HCEC 1CT (cell line): Measurements from ENCODE around the gene CDKN2B-AS1.

Experiments used
- DNase-seq: peaks from one replicate; pipeline ENCODE4 v3.0.0-alpha.2; 2017

The CDKN2B-AS1 gene

DNA sequence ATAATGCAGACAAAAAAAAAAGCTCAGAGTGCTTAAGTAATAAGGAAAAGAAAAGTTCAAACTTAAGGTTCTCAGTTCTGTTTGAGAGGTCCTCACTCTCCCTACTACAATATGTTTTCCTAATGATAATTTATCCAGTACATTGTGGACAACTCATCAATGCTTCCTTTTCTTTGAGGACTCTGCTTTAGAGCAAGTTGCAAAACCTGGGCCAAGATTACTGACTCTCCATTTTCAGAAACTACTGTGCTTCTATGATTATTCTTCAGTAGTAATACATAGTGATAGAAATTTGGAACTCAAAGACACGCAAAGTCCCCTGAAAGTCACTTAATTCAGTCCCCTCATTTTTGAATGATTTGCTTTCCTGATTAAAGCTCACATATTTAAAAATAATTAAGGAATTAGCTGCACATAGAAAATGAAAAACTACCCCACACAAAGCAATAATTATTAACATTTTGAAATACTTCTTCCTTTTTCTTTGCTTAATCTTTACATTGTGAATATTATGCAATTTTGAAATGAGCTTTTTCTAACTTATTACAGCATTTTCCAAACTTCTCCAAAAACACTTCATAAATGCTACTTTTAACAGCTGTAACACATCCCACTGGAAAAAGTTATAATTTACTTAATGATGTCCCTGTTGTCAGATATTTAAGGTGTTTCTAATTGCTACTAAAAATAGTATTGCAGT is 11.6 kb upstream of the CDKN2B-AS1 start:
- DNase-seq, result no peak

DNA sequence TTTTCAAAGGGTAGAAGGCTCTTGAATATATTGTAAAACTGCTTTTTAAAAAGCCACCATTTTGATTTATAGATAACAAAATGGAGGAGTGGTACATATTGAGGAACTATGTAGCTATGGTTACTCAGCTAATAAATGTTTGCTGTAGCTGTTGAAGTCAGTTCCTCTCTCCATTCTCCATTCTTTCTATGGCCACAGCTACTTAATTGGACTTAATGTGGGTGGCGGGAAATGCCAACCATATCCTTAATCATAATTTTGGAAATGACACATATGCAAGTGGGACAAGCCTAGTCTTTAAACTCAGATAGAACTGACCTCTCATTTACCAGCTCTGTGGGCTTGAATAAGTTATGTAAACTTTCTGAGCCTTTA is 11.0 kb upstream of the CDKN2B-AS1 start:
- no peak for DNase-seq

DNA sequence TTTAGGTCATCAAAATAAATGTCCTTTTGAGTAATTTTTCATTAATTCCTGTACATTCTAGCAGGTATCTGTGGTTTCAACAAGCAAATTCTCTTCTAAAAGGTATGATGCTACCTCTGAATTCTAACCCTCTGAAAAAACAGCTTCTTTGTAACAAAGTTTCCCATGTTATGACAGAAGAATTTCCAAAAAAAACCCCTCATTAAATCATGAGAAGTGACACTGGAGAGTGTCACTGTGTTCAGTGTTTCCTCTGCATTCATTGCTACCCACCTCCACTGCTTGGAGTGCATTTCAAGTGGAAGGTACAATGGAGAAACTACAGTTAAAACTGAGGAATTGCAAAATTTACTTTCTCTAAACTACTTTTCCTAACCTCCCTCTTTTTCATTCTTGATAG is 10.5 kb upstream of the CDKN2B-AS1 start:
- DNase-seq, result no peak

DNA sequence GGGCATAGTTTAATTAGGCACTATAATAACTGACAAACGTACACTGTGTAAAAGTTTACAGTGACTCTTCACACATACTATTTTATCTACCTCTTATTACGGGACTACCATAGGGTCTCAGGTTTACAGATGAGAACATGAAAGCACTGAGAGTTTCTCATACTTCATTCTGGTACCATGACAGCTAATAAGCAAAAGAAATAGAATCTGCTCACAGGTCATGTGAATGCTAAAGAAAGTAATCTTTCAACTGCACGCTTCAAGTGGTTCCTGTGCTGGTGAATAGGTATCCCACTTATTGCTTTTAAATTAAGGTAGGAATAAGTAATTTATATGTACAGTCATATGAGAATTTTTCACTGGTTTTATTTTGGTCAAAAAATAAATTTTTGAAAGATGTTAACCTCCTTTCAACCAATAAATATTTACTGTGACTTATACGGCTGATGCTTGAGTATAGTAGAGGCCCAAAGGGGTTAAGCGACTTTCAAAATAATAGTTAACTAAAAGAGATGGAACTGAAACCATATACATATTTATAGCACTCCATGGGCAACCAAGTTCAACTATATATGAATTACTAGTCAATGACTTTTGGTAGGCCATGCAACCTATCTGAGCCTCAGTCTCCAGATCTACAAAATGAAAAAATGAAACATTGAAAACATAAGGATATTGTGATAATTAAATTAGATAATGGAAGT is 8.5 kb upstream of the CDKN2B-AS1 start:
- DNase-seq, result no peak

DNA sequence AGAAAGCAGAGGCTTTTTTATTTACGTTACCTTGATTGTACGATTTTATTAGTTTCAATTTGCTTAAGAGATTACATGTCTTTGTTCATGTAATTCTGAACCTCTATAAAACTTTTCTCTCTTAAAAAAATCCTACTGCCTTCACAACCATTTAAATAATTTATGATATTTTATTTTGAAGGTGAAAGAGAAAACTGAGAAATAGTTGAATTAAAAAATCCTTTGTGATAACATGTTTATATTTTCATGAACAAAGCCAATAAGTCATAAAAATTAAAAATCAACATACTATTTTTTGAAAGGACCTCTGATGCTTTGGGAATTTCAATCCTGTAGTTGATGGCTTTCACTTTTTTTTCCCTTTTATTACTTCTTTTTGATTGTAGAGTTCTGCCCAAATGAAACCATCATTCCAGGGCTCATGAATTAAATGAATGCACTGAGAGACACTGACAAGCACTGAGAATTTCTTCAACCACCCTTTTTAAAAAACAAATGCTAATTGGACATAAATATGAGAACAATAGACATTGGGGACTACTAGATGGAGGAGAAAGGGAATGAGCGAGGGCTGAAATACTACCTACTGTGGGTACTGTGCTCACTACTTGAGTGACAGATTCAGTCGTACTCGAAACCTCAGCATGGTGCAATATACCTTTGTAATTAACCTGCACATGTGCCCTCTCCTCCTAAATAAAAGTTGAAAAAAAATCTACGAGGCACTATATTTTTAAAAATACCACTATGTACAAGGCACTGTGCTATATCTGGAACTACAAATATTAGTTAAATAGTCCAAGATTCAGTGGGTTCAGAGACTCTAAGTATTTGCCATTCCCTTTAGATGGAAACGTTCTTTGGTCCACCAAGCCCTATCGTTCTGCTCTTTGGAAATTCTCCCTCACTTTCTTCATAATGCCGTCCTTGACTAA is 6.3 kb upstream of the CDKN2B-AS1 start:
- peak; percentile 20 for DNase-seq

DNA sequence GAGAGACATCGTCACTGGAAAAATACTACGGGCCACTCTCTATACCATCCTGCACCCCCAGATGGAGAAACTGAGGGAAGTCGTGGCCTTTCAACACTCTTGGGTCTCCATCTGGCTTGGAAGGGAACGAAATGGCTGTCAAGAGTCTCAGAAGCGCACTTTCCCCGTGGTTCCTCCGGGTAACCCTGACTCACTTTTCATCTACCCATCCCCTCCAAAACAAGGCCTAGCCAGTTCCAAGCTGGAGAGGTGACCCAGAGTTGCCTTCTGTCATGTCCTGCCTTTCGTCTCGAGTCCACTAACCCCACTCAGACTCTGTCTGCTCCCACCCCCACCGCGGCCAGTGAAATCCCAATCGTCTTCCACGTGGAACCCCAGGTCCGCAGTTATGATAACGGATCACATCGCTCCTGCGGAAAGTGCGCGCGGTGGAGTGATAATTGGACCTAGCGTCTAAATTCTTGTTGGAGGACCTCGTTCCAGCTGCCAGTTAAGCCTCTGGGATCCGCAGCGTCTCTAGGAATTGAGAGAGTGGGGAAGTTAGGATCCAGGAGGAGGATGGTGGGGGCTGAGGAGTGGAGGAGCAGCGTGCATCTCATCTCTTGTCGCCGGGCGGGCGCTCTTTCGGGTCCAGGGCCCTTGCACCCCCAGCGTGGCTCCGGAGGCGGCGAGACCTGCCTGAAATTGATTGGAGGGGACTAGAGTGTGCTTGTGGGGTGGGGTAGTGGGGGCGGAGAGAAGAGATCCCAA is 5.0 kb upstream of the CDKN2B-AS1 start:
- no peak for DNase-seq

DNA sequence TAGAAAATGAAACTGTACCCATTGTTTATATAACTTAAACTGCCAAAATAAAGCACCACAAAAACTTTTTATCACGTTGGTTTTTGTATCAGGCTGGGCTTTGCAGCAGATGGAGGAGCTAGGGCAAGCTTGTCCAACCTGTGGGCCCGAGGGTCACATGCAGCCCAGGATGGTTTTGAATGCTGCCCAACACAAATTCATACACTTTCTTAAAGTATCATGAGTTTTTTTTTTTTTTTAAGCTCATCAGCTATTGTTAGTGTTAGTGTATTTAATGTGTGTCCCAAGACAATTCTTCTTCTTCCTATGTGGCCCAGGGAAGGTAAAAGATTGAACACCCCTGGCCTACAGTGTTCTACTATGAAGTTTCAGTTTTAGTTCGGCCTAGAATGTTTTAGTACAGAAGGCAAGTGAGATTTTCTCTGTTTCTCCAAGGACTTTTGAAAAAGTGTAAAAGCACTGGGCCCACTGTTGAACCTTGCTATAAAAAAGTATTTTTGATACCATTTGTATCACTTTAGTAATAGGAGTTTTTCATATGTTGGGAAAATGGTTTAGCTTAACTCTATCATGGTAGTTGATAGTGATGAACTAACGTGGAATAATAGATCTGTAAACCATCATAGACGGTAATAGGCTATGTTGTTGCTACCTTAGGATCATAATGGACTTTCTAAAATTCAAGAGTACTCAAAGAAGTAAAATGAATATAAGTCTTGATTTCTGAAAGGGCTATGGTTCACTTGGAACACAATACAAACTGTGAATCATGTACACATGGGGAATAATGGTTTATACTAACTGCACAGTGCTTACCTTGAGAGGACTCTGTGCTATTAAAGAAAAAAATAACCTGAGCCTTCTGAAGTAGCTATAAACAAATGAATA is 3.3 kb upstream of the CDKN2B-AS1 start:
- DNase-seq, result no peak

DNA sequence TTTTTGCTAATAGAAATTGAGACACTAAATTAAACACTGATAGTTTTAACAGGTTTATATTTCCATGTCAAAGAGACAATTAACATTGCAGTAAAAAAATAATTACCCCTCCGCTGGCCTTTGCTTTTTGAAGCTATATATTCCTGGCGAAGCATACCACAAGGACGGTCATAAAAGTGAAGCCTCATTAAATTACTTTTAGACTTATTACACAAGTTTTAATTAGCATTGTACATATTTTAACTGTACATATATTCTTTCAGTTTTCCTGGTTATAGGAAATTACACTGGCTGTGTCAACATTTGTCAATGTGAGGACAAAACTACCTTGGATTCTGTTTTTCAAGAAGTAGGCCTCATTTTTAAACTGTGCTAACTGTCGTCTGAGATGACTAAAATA is 1.6 kb upstream of the CDKN2B-AS1 start:
- no peak for DNase-seq

DNA sequence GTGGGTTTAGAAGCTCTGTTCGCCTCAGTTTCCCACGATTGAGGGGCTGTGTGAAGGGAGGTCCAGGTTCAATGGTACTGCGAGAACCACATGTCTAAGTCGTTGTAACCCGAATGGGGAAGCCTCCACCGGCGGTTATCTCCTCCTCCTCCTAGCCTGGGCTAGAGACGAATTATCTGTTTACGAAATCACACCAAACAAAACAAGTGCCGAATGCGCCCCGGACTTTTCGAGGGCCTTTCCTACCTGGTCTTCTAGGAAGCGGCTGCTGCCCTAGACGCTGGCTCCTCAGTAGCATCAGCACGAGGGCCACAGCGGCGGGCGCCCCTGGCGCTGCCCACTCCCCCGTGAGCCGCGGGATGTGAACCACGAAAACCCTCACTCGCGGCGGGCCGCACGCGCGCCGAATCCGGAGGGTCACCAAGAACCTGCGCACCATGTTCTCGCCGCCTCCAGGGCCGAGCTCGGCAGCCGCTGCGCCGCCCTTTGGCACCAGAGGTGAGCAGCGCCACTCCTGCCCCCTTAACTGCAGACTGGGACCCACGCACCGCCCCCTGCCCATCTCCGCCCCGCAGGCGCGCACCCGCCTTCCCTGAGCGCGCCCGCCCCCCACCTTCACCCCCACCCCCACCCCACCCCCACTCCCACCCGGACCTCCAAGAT is 567 bp upstream of the CDKN2B-AS1 start, which contains the start of gene CDKN2A:
Gene CDKN2A, minus strand, starts transcription at position 500 of the 663 bp plus-strand sequence.
- peak; percentile 43 for DNase-seq

DNA sequence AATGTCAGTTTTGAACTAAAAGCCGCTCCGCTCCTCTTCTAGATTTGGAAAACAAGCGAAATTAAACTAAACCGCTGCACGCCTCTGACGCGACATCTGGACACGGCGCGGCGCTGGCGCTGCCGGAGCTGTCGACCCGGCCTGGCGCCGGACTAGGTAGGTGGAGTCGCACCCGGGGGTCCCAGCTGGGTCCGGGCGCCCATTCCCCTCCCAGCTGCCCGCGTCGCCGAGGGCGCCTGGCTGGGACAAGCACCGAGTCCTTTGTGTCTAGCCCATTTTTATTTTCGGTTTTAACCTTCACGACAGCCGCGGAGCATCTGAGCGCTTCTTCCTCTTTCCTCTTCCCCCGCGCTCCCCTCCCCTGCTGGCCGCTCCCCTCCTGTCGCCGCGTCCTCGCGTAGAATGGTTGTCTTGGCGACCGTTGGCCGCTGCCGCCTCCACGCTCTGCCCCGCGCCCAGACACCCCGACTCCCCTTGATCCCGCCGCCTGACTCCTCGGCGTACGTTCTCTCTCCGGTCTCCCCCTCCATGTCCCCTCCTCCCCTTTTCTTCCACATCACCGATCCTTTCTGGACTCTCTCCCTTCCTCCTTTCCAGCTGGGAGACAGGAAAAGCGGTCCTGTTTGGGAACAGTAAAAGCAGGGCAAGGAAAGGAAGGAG is 545 bp downstream of the CDKN2B-AS1 start:
- peak; percentile 69 for DNase-seq

DNA sequence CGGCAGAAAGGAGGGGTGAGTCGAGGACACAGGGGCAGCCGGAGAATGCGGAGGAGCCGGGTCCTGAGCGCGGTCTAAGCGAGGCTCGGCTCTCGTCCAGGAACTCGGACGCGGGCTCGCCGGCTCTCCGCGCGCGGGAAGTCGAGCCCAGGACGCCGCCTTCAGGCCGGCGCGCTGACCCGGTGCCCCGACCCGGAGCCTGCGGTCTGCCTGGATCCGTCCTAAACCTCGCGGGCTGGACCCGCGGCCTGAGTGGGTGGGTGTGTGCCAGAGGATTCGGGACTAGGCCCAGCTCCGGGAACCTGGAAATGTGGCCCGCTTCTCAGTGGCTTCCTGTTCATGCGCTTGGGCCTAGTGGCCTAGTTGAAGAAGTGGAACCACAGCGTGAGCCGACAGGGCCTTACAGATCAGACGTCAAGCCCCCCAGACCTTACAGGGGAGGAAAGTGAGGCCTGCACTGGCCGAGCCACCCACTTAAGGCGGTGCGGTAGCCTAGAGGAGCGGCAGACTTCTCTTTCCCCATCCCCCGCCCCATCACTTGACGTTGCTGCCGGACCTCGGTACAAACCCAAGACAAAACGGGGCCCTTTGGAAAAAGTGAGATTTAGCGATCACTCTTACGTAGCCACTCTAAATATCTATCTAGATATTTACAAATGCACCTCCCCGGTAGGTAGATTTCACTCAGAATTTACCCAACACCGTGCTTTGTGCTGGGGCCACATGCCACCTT is 1.2 kb downstream of the CDKN2B-AS1 start:
- peak; percentile 43 for DNase-seq

DNA sequence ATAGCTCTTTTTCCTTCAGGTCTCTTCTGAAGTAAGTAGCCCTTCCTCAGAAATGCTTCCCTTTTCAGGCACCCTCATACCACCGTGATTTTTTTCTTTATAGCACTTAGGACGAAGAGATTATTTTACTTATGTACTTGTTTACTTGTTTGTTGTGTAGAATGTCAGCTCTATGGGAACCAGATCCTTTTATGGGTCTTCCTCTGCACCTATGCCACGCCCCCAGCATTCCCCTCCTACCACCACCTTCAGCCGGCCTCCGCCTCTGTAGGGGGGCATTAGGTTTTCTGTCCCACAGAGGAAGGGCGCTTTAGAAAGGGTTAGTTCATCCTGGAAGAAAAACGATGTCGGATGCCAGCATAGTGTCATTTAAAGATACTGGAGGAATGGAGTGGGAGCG is 1.8 kb downstream of the CDKN2B-AS1 start:
- DNase-seq, result no peak

DNA sequence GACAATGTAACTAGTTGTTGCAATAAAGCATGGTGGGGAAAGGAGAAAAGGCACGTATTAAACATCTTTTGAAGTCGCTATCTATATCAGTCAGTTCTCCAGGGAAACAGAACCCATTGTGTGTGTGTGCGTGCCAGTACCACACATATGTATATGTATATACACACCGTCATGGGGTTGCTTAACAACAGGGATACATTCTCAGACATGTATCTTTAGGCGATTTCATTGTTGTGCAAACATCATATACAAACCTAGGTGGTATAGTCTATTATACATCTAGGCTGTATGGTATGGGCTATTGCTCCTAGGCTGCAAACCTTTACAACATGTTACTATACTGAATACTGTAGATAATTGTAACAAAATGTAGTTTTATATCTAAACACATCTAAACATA is 2.3 kb downstream of the CDKN2B-AS1 start:
- no peak for DNase-seq

DNA sequence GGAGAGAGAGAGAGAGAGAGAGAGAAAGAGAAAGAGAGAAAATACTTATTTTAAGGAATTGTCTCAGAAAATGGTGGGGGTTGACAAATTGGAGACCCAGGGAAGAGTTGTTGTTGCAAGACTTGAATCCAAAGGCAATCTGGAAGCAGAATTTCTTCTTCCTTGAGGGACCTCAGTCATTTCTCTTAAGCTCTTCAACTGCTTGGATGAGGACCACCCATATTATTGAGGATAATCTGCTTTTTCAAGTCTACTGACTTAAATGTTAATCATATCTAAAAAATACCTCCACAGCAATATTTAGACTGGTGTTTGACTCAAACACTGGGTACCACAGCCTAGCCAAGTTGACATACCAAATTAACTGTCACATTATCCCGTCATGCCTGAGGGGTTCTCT is 2.9 kb downstream of the CDKN2B-AS1 start:
- no peak for DNase-seq

DNA sequence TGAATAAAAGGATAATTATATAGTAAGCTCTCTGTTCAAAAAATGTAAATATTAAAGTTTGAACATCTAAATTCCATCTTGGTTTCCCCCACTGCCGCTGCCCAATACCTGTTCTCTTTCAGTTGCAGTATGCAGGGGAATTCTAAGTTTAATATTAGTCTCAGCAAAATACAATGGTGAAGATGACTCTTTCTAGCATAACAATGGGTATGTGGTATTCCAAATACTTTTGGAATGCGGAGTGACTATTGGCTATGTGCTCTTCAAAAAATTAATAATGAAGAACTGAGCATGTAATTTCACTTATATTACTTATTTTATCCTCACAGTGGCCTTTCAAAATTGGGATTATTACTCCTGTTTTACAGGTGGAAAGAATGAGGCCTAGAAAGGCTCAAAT is 3.4 kb downstream of the CDKN2B-AS1 start:
- DNase-seq, result no peak

DNA sequence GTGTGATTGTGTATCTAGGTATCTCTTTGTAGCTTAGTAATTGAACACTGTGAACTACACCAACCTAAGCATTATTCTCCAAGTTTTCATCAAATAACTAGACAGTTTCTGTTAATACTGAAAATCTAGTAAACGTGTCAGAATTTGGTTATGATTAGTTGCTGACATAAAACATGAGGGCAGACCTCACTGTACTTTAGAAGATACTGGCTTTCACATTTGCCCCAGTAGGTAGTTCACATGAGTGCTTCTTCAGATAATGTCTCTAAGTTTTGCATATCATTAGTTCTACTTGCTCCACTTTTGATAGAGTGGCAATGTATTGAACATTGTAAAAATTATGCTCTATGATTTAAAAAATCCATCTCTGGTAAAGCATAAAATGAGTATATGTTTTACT is 7.4 kb downstream of the CDKN2B-AS1 start:
- DNase-seq, result no peak

DNA sequence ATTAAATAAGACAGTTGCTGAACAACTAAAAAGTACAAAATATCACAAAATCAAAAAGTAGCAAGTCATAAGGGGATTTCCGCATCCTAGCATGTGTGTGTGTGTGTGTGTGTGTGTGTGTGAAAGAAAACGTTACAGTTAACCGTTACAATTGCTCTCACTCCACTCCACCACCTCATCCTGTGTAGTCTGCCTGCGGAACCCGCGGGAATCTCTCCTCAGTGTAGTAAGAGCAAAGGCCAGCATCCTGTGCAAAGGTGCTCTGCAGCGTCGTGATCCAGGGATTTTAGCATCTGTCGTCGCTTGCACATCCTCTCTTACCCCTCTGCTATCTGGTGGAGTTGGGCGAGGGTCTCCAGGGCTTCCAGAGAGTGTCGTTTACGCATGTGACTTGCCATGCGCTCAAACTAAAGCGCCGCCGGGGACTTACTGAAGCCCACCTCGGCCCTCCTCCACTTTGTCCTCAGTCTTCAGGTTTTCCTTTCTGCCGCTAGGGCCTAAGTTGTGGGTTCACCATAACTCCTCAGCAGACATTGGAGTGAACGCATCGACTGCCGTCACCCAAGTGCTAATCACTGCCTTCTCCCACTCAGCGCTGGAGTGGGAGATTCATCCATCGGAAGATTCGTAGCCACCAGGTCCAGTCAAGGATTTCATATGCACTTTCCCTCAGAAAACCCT is 10.6 kb downstream of the CDKN2B-AS1 start:
- DNase-seq, result no peak

DNA sequence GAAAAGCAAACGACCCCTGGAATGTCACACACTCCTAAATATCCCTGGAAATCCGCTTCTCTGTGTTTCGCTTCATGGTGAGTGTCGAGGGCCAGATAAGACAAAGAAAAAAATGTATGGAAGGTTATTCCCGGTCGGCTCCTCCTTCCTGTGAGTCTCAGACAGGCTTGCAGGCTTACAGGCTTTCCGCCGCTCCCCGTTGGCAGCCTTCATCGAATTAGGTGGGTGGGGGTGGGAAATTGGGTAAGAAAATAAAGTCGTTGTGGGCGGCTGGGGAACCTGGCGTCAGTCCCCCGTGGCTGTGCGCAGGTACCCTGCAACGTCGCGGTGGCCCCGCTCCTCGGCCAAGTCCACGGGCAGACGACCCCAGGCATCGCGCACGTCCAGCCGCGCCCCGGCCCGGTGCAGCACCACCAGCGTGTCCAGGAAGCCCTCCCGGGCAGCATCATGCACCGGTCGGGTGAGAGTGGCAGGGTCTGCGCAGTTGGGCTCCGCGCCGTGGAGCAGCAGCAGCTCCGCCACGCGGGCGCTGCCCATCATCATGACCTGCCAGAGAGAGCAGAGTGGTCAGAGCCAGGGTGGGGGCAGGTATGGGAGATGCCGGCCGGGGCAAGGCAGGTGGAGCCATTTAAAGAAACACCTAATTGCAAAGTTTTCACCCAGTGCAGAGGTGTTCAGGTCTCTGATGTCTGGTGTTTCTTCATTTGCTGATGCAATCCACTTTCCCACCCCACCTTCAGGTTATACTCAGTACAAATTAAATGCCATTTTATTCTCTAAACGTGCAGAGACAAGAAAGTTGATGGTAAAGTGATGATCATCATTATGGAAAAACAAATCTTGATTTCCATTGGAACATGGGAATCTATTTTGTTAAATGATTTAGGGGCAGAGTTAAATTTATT is 11.4 kb downstream of the CDKN2B-AS1 start:
- no peak for DNase-seq
